Choroid plexus epithelial cell (primary cell): ENCODE results near the gene RAD51AP2.

Experiments
- DNase-seq: peaks from one replicate; pipeline ENCODE4 v3.0.0-alpha.2; 2010; ENCODE audit warnings: low read depth
- H3K4me3 ChIP-seq: 2 replicates; pipeline ENCODE4 v1.5.1; 2011; ENCODE audit warnings: low read depth, mild to moderate bottlenecking, control low read depth, low read length, moderate library complexity
- CTCF ChIP-seq: conservative IDR thresholded peaks from 2 replicates; pipeline ENCODE4 v1.5.1; 2011; ENCODE audit warnings: low read depth, mild to moderate bottlenecking, control low read depth, inconsistent platforms, low read length, moderate library complexity

RAD51AP2 gene

GRCh38 chr2:17483496-17483895 is 34.7 kb downstream of the RAD51AP2 start:
- TF ChIP-seq CTCF, result no peak
- H3K4me3 ChIP-seq, result no peak overlapping the region
- no peak for DNase-seq

GRCh38 chr2:17482651-17483050 is 35.6 kb downstream of the RAD51AP2 start:
- H3K4me3 ChIP-seq, result no peak overlapping the region
- DNase-seq, result peak; percentile 41
- no peak for TF ChIP-seq CTCF

- no peak overlapping the region for H3K4me3 ChIP-seq
- DNase-seq, result peak; percentile 64
- no peak for TF ChIP-seq CTCF
Observed at GRCh38 chr2:17479875-17480274, 38.4 kb downstream of the RAD51AP2 start.

GRCh38 chr2:17476830-17477229 is 41.4 kb downstream of the RAD51AP2 start:
- no peak for TF ChIP-seq CTCF
- peak; percentile 4 for DNase-seq
- H3K4me3 ChIP-seq, result no peak overlapping the region

GRCh38 chr2:17476064-17476463 is 42.2 kb downstream of the RAD51AP2 start:
- TF ChIP-seq CTCF, result no peak
- DNase-seq, result peak; percentile 32
- H3K4me3 ChIP-seq, result no peak overlapping the region

GRCh38 chr2:17475286-17475685 is 43.0 kb downstream of the RAD51AP2 start:
- H3K4me3 ChIP-seq, result no peak overlapping the region
- no peak for DNase-seq
- TF ChIP-seq CTCF, result no peak

- H3K4me3 ChIP-seq, result no peak overlapping the region
- no peak for DNase-seq
- TF ChIP-seq CTCF, result no peak
Observed at GRCh38 chr2:17471979-17472378, 46.3 kb downstream of the RAD51AP2 start.
